Suppressor macrophage (primary cell): ENCODE data around the gene SLC6A3.
"Not testable (repeated sequence)": the region's sequence is repeated elsewhere in the genome, so short reads cannot be mapped to it uniquely, and the experiment has no call there.

ENCODE experiments used
- DNase-seq, 4 experiments: peaks; one replicate each; pipeline ENCODE4 v3.0.0-alpha.2; 2020 to 2022

SLC6A3 gene

DNA sequence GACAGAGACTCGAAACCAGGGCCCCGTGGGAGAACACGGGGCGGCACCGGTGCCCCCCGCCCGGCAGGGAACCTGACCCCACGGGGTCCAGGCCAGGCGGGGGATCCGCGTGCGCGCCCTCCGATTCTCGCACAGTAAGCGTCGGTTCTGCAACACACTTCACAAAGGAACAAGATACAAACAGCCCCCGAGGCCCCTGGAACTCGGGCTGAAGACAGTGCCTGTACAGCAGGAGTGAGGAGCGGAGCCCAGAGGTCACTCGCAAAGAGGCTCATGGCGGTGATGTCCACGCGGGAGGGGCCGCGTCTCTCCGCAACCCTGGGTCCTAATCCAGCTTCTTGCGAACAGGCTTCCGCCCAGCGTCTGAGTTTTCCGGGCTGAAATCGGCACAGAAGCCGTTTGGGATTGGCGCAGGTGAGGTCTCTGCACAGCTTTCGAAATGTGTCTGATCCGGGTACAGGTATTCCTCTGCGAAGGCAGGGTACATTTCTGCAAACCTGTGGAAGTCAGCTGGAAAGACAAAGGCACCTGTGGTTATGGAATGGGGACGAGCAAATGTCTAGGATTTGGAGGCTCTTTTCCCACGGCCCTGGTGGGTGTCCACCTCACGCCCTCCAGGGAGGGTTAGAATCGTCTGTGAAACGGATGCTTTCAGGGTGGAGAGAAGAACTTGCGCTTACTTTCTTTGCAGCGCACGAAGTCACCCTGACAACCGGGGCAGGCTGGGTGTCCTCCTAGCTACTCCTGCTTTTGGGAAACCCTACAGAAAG is 18.3 kb upstream of the SLC6A3 start:
- DNase-seq: no peak

DNA sequence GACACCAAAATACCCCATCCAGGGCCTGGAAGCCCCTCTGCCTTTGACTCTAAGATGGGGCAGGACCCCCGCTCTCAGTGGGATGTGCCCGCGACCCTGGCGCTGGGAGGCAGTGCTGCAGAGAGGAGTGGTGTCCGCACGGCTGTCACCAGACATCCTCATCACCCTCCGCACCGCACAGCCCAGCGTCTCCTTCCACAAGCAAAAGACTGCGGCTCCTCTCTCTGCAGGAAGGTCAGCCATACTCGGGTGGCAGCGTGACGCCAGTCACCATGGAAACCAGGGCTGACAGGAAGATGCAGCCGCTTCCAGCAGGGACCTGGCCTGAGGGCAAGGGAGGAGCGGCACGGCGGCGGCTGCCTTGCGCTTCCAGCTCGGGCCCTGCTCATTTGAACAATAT is 17.1 kb upstream of the SLC6A3 start:
- no peak for DNase-seq

DNA sequence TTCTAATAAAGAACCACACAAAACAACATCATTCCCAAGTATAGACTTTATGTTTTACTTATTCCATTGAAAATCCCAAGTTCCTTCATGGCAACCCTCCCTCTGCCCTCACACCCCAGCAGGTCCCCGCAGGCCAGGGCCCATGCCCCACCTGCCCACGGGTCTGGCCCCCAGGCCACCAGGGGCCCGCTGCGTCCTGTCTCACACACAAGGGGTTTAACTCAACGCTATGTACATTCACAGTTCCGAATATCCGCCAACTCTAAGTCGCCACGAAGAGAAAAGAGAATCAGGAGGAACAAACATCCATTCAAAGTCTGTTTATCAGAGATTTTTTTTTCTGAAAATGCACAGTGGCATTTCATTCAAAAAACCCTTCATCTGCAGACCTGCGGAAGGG is 16.2 kb upstream of the SLC6A3 start:
- DNase-seq: no peak

DNA sequence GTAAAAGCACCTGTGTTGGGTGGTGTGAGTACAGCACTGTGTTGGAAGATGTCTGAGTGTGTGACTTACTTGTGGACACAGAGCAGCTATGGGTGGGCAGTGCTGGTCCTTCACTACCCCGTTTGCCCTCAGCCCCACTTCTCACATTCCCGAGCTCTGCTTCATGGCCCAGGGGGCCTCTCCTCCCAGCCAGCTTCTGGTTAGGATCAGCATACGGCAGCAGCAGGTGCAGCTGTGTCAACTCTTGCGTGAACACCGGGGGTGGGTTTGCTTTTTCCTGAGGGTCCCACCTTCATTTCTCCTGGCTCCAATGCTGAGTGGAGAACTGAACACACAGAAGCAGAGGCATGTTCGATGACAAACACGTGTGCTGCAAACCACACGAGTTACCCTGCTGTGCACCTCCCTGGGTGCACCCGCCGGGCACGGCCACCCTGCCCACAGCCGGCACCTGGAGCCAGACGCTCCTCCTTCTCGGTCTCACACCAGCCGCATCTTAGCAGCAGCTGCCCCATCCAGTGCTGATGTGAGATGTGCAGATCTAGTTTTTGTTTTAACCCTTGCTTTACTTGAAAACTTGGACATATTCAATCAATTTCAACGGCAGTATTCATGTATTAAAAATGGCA is 14.9 kb upstream of the SLC6A3 start:
- DNase-seq: no peak

DNA sequence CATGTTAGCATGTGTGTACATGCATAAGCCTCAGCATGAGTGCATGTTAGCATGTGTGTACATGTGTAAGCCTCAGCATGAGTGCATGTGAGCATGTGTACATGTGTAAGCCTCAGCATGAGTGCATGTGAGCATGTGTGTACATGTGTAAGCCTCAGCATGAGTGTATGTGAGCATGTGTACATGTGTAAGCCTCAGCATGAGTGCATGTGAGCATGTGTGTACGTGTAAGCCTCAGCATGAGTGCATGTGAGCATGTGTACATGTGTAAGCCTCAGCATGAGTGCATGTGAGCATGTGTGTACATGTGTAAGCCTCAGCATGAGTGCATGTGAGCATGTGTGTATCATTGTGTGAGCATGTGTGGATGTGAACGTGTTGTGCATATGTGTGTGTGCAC is 14.2 kb upstream of the SLC6A3 start:
- DNase-seq: not testable (repeated sequence)

DNA sequence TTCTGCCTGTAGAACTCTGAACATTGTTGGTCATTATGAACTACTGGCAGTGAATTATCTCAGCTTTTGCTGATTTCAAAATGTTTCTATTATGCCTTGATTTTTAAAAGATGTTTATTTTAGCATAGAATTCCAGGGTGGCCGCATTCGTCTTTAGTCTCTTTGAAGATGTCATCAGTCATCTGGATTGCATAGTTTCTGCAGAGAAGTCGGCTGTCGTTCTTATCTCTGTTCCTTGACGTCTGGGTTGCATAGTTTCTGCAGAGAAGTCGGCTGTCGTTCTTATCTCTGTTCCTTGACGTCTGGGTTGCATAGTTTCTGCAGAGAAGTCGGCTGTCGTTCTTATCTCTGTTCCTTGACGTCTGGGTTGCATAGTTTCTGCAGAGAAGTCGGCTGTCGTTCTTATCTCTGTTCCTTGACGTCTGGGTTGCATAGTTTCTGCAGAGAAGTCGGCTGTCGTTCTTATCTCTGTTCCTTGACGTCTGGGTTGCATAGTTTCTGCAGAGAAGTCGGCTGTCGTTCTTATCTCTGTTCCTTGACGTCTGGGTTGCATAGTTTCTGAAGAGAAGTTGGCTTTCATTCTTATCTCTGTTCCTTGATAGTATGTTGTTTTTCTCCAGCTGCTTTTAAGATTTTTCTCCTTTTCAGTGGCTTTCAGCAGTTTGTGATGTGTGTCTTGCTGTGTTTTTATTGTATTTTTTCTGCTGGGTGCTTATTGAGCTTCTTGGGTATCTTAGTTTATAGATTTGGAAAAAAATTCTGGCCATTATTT is 11.1 kb upstream of the SLC6A3 start:
- DNase-seq: not testable (repeated sequence)

DNA sequence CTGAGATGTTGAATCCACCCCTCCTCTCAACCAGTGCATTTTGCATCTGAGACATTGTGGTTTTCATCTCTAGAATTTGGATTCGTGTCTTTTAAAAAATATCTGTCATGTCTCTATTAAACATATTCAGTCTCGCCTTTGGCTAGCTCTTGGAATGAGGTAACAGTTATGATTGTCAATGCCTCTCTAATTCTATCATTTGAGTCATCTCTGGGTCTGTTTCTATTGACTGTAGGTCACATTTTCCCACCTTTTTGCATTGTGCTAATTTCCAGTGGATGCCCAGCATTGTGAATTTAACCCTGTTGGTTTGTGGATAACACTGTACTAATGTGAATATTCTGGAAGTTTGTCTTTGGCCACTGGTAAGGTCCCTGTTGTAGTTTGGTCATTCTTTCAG is 8.4 kb upstream of the SLC6A3 start:
- no peak for DNase-seq

DNA sequence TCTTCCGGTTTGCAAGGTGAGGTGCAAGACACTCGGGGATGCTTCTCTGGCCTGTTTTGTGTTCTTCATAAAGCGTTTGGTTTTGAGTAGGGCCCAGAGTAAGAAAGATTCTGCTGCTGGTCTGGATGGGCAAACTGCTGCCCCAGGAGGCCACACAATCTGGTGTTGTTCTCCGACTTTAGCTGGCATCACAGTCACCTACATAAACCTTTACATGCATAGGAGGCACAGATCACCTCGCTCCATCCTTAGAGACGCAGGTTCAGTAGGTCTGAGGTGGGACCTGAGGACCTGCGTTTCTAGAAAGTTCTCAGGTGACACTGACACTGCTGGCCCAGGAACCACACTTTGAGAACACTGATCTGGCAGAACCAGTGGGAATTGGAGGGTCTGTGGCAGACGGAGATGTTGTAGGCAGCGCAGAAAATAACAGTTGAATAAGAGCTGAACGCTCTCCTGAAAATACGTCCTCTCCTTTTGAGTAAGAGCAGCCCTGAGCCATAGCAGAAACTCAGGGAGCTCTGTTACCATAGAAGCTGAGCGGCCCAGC is 3.9 kb upstream of the SLC6A3 start:
- no peak for DNase-seq

DNA sequence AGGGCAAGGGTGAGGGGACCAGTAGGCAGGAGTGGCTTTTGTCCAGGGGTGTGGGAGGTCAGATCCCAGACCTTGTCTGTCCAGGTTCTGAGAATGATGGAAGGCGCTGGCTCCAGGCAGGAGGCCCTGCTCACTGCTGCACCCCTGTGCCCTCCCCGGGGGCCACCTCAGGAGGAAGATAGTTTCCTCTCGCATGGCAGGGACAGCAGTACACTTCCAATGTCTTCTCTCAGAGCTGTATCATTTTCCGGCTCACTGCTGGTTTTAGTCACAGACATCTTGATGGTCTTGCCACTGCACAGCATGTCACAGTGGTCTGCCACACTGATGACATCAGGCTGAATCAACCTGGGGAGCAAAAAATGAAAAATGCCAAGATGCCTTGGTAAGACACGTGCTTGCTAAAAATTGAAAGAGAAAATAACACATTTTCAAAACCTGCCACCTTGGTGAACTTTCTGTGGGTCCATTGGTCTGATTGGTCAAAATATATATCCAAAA is 3.3 kb upstream of the SLC6A3 start:
- DNase-seq: no peak

DNA sequence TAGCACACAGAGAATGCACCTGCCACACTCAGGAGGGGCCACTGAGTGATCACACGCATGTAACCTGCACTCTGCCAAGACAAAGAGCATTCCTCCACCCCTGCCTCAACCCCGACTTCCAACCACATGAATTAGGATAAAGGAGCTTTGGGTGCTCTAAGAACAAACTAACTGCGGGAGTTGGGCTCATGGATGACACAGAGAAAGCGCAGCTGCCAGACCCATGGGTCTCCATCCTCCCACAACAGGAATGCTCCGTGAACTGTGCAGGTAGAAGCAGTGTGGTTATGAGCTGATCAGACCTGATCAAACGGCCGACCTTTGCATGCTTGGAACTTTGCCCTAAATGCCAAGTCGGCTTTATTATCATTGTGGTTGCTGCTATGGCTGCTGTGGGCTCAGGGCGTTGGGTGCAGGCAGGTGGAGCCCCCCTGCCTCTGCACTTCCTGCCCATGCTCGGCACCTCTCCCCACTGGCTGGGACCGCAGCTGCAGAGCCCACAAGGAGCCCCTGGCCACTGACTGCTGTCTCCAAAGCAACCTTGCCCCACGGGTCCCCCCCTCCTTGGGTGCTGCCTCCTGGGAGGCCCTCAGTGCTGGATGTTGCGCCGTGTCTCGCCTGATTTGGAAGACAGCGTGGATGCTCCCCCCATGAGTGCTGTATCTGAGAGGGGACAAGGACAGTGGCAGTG is 2.6 kb upstream of the SLC6A3 start:
- no peak for DNase-seq

DNA sequence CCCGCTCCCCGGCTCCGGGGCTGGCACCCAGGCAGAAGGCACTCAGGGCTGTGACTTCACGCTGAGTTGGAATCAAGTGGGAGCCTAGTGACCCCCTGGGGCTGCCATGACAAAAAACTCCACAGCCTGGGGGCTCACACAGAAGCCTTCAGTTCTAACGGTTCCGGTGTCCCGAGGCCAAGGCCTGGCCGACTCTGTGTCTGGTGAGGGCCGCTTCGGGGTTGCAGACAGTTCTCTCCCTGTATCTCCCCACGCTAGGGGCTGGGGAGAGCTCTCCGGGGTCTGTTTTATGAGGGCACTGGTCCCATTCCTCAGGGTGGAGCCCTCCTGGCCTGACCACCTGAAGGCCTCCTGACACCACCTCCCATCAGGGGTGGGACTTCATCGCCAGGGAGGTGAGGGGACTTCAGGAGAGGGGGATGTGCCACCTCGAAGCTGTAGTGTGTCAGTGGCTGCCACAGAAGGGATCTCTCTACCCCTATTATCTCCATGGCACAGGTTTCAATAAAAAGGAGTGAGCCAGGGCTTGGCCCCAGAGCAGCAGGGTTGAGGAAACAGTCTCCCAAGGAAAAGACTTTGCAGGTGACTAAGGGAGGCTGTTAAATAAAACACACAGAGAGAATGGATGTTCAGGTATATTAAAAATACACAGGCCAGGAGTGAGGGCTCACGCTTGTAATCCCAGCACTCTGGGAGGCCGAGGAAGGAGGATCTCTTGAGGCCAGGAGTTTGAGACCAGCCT is 1.5 kb upstream of the SLC6A3 start:
- no peak for DNase-seq

DNA sequence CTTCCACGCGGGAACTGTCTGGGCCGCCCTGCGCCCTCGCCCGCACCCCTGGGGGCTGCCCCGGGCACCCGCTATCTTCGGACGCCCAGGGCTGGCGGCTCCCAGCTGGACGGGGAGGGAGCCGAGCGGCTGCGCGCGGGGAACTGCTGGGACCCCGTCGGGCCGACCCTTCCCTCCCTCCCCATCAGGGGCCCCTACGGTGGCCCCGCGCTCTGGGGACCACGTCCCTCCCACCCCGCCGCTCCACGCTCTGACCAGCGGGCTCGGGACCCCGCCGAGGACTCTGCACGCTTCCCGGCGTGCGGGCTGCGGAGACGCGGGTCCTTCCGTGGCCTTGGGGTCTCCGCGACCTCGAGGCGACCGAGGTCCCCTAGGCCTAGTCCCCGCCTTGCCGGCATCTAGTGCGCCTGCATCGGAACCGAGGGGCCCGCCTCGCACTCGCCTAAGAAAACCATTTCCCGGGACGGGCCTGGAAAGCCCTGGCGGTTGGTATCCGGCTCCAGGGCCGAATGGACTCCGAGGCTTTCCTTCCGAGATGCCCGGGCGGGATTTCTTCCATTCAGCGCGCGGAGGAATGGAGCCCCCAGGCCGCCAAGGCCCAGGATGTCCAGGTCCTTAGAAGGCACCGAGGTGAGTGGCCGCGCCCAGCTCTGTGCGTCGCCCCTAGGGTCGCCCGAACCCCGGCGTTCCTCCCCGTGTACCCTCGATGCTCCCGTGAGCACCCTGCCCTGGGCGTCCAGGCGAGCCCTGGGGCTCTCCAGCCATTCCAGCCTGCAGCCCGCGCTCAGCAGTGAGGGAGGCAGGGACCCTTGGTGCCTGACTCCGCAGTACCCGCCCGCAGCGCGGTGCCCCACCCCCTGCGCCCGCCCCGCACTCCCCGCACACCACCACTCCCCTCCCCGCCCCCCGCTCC is 705 bp upstream of the SLC6A3 start:
- no peak for DNase-seq

DNA sequence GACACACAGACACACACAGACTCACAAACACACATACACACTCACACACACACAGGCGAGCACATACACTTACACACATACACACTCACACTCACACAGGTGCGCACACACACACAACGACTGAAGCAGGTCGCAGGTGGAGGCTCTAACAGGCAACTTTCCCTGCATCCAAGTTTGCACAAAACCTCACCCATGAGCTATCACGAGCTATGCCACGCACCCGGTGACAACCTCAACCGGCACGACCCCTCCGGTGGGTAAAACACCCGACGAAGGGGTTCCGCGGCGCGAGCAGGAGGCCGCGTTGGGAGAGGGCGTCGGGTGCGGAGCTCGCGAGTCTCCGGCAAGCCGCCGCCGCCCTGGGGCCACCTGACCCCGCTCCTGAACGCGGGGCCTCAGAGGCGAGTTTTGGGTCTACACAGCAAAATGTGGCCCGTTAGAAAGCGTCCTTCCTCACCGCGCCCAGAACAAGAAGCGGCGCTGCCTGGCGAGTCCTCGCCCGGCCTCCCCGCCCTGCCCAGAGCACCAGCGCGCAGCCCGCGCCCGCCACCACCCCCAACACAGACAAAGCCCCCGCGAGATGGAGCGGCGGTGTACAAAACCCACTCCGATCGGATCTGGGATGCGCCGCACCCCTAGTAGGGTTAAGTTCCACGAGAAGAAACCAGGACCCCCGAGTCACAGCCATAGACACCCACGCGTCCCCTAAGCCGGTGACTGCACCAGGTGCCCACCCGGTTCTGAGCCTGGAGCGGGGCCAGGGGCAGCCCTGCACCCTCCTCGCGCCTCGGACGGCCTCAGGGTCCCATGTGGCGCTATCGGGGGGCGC is 665 bp downstream of the SLC6A3 start:
- DNase-seq: no peak

DNA sequence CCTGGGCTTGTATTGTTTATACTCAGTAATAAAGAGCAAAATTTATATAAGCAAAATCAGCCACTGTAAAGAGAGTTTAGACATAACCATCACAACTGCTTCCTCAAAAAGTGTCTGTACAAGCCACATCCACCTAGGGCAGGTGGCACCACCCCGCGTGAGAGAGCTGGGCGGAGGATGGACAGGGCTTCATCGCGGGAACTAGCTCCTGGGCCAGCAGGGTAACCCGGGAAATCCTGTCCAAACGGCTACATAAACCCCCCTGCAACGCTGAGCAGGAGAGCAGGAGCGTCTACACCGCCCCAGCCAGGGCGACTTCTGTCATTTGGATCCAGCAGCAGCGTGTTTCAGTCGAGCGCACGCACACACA is 1.3 kb downstream of the SLC6A3 start:
- no peak for DNase-seq

DNA sequence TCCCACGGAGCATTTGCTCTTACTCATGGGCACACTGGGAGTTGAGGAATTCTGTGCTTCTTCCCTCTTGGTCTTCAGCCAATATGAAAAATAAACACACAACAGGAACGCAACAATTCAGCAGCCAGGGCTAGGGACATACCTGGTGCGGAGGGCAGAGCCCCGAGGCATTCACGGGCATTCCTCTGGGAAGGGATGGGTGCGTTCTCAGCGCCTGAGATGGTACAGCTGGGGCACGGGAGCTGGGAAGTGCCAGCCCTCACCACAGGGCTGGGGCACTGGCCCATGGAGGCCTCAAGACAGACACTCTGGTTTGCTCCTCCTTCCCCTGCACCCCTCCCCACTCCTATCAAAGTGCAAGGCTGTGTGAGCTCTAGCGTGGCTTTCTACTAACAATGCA is 2.1 kb downstream of the SLC6A3 start:
- no peak for DNase-seq

DNA sequence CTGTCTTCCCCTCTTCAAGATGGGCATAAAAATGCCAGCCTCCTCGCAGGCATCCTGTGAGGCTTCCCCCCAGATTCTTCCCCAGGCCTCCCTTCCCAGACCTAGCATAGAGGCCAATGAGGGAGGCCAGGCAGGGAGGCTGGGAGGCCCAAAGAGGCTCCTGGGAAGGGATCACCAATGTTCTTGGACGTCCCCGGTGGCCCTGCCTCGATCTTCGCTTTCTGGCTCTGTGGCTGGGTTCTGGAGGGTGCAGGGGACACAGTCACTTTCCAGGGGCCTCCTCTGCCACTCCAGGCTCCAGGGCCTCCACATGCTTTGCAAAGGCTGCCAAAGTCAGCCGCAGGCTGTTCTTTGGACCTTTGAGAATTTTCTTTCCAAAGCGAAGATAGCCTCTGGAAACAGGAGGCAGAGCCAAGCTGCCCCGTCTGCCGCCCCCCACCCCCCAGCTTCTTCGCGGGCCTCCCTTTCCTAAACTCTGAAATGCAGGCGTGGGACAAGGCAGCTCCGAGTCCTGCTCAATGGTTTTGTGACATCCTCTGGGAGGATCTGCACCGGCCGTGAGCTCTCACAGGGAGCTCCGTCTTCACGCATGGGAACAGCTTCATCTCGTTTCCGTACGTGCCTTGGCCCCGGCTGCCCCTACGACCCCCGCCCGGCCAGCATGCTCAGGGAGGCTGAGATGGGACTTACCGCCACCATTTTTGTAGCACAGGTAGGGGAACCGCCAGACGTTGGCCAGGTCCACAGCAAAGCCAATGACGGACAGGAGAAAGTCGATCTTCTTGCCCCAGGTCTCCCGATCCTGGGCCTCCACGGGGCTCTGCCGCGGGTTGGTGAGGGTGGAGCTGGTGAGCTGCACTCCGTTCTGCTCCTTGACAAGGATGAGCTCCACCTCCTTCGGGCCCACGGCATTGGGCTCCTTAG is 2.8 kb downstream of the SLC6A3 start:
- DNase-seq: no peak

DNA sequence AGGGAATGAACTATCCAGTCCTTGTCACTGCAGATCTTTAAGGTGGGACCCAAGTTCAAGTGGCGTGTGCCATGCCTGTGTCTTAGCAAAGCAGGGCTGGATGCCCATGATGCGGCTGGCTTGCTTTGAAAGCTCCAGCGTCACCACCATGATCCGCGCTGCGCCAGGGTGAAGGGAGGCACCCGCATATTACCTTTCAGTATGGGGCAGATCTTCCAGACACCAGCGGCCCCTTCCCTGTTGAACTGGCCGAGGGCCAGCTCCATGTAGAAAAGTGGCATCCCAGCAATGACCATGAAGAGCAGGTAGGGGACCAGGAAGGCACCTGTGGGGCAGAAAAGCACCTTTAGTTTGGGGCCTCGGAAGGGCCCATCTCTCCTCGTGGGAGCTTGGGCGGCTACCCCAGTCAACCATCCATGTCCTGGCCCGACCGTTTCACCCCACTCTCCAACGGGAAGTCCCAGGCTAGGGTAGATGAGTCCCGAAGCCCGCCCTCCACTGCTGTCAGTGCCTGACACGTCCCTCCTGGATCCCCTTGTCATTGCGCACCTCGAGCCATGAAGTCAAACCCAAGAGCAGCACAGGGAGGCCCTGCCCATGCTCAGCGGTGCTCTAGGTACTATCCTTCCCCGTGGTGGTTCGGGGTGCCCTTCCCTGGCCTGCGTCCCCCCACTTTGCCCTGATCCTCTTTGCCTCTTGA is 3.9 kb downstream of the SLC6A3 start:
- DNase-seq: no peak

DNA sequence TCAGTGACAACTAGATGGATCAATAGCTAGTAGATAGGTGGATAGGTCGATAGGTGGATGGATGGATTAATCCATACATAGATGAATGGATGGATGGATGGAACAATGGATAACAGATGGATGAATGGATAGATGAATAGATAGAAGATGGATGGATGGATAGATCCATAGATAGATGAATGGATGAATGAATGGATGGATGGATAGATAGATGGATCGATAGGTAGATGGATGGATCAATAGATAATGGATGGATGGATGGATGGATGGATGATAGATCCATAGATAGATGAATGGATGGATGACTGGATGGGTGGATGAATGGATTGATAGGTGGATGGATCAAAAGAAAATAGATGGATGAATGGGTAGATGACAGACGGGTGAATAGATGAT is 5.1 kb downstream of the SLC6A3 start:
- DNase-seq: no peak
